ENCODE data around the gene CCL28.

DNA sequence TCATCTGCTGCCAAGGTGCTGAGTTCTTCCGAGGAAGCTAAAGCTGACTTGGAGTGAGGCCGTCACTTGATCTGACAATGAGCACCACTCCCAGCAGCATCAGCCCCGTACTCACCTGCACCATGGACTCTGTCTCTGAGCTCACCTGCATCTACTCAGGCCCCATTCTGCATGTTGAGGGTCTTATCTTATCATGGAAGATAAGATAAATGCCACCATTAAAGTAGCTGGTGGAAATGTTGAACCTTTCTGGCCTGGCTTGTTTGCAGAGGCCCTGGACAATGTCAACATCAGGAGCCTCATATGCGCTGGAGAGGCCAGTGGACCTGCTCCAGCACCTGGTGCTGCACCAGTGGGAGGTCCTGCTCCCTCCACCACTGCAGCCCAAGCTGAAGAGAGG, 64.0 kb downstream of the CCL28 start:
- TF ChIP-seq EZH2phosphoT487 (conservative IDR thresholded peaks at IDR 0.05; ENCODE audit: low read length), result no peak
- TF ChIP-seq CTCF (IDR thresholded peaks at IDR 0.05; ENCODE audit: insufficient read depth, low read length, poor library complexity, severe bottlenecking), result no peak
